ENCODE measurements around the gene TGFBR3.

GRCh38 chr1:91706140-91706957 lies 179.6 kb downstream of the TGFBR3 start:
- TF ChIP-seq CTCF (IDR thresholded peaks at IDR 0.05; ENCODE audit: insufficient read depth, low read length, poor library complexity, severe bottlenecking) (no peak), EZH2phosphoT487 (conservative IDR thresholded peaks at IDR 0.05; ENCODE audit: low read length) (no peak)
